Measurements from ENCODE around the gene AHRR. TPM values are rescaled to one million over a fixed set of nuclear protein-coding genes. Genes with fewer than 3 reads are reported as not detected.
A peak's percentile ranks its signal among the peaks of the same experiment; 100 is the strongest.

The AHRR gene
- total and polyA plus RNA-seq, 4 donors: 2.8 to 5.5 (median 3.8) TPM

- Histone ChIP-seq H3K4me1 (ENCODE audit: control insufficient read depth, insufficient read depth, low read length) (peaks cover 19% of the 10 kb centered on the region), H3K4me3 (ENCODE audit: low read depth, low read length) (no peak overlapping the region), H3K36me3 (ENCODE audit: control insufficient read depth, insufficient read depth, low read length) (no peaks in the 10 kb centered on the region), H3K27me3 (ENCODE audit: control insufficient read depth, insufficient read depth, low read length) (peaks cover 4% of the 10 kb centered on the region), H3K27ac (ENCODE audit: low read depth, low read length) (no peak overlapping the region), H3K9me3 (ENCODE audit: control insufficient read depth, insufficient read depth, low read length) (peaks cover 2% of the 10 kb centered on the region)
- DNase-seq (ENCODE audit: low read depth in 4 of 6, low spot score in 6 of 6): peak in 3 of 6 donors; percentile 19 to 74 (median 73)
- 26% methylated on average over 99 of the region's 102 CpGs for WGBS (ENCODE audit: insufficient coverage)
These were observed 22.2 kb downstream of the AHRR start for GRCh38 chr5:343461-344401.

- peaks cover 2% of the 10 kb centered on the region for H3K9me3 ChIP-seq (ENCODE audit: control insufficient read depth, insufficient read depth, low read length)
- H3K4me3 ChIP-seq (ENCODE audit: low read depth, low read length): no peak overlapping the region
- no peaks in the 10 kb centered on the region for H3K36me3 ChIP-seq (ENCODE audit: control insufficient read depth, insufficient read depth, low read length)
- 99% methylated on average over 7 of the region's 8 CpGs for whole genome bisulfite sequencing (ENCODE audit: insufficient coverage)
- H3K4me1 ChIP-seq (ENCODE audit: control insufficient read depth, insufficient read depth, low read length): peaks cover 19% of the 10 kb centered on the region
- peaks cover 4% of the 10 kb centered on the region for H3K27me3 ChIP-seq (ENCODE audit: control insufficient read depth, insufficient read depth, low read length)
- H3K27ac ChIP-seq (ENCODE audit: low read depth, low read length): no peak overlapping the region
- no peak for DNase-seq (ENCODE audit: low read depth in 4 of 6, low spot score in 6 of 6)
These were observed 23.2 kb downstream of the AHRR start for GRCh38 chr5:344668-345067.

- 34% methylated on average over 20 of the region's 22 CpGs for WGBS (ENCODE audit: insufficient coverage)
- Histone ChIP-seq H3K27me3 (ENCODE audit: control insufficient read depth, insufficient read depth, low read length) (peaks cover 4% of the 10 kb centered on the region), H3K36me3 (ENCODE audit: control insufficient read depth, insufficient read depth, low read length) (no peaks in the 10 kb centered on the region), H3K27ac (ENCODE audit: low read depth, low read length) (no peak overlapping the region), H3K9me3 (ENCODE audit: control insufficient read depth, insufficient read depth, low read length) (peaks cover 2% of the 10 kb centered on the region), H3K4me3 (ENCODE audit: low read depth, low read length) (no peak overlapping the region), H3K4me1 (ENCODE audit: control insufficient read depth, insufficient read depth, low read length) (peaks cover 19% of the 10 kb centered on the region)
- peak in 1 of 6 donors; percentile 61 for DNase-seq (ENCODE audit: low read depth in 4 of 6, low spot score in 6 of 6)
These were observed 24.1 kb downstream of the AHRR start for GRCh38 chr5:345404-346195.

GRCh38 chr5:346229-346935 lies 24.9 kb downstream of the AHRR start:
- Histone ChIP-seq H3K9me3 (ENCODE audit: control insufficient read depth, insufficient read depth, low read length) (peaks cover 2% of the 10 kb centered on the region), H3K27ac (ENCODE audit: low read depth, low read length) (no peak overlapping the region), H3K4me3 (ENCODE audit: low read depth, low read length) (no peak overlapping the region), H3K4me1 (ENCODE audit: control insufficient read depth, insufficient read depth, low read length) (peaks cover 19% of the 10 kb centered on the region), H3K36me3 (ENCODE audit: control insufficient read depth, insufficient read depth, low read length) (no peaks in the 10 kb centered on the region), H3K27me3 (ENCODE audit: control insufficient read depth, insufficient read depth, low read length) (peaks cover 4% of the 10 kb centered on the region)
- peak in 2 of 6 donors; percentile 33 to 83 for DNase-seq (ENCODE audit: low read depth in 4 of 6, low spot score in 6 of 6)
- 45% methylated on average over 22 of the region's 24 CpGs for whole genome bisulfite sequencing (ENCODE audit: insufficient coverage)

- 93% methylated on average over 9 of the region's 10 CpGs for WGBS (ENCODE audit: insufficient coverage)
- H3K4me1 ChIP-seq (ENCODE audit: control insufficient read depth, insufficient read depth, low read length): peaks cover 19% of the 10 kb centered on the region
- H3K4me3 ChIP-seq (ENCODE audit: low read depth, low read length): no peak overlapping the region
- H3K27ac ChIP-seq (ENCODE audit: low read depth, low read length): no peak overlapping the region
- H3K9me3 ChIP-seq (ENCODE audit: control insufficient read depth, insufficient read depth, low read length): no peaks in the 10 kb centered on the region
- H3K36me3 ChIP-seq (ENCODE audit: control insufficient read depth, insufficient read depth, low read length): no peaks in the 10 kb centered on the region
- DNase-seq (ENCODE audit: low read depth in 4 of 6, low spot score in 6 of 6): no peak
- H3K27me3 ChIP-seq (ENCODE audit: control insufficient read depth, insufficient read depth, low read length): no peaks in the 10 kb centered on the region
These were observed 26.3 kb downstream of the AHRR start for GRCh38 chr5:347712-348284.

GRCh38 chr5:348726-349125 lies 27.2 kb downstream of the AHRR start:
- H3K4me3 ChIP-seq (ENCODE audit: low read depth, low read length): no peak overlapping the region
- no peaks in the 10 kb centered on the region for H3K36me3 ChIP-seq (ENCODE audit: control insufficient read depth, insufficient read depth, low read length)
- H3K27me3 ChIP-seq (ENCODE audit: control insufficient read depth, insufficient read depth, low read length): no peaks in the 10 kb centered on the region
- WGBS (ENCODE audit: insufficient coverage): 55% methylated on average over 1 of the region's 5 CpGs
- DNase-seq (ENCODE audit: low read depth in 4 of 6, low spot score in 6 of 6): no peak
- H3K9me3 ChIP-seq (ENCODE audit: control insufficient read depth, insufficient read depth, low read length): no peaks in the 10 kb centered on the region
- peaks cover 19% of the 10 kb centered on the region for H3K4me1 ChIP-seq (ENCODE audit: control insufficient read depth, insufficient read depth, low read length)
- H3K27ac ChIP-seq (ENCODE audit: low read depth, low read length): no peak overlapping the region

- Histone ChIP-seq H3K36me3 (ENCODE audit: control insufficient read depth, insufficient read depth, low read length) (peaks cover 8% of the 10 kb centered on the region), H3K4me1 (ENCODE audit: control insufficient read depth, insufficient read depth, low read length) (peaks cover 15% of the 10 kb centered on the region), H3K27ac (ENCODE audit: low read depth, low read length) (no peak overlapping the region), H3K9me3 (ENCODE audit: control insufficient read depth, insufficient read depth, low read length) (no peaks in the 10 kb centered on the region), H3K4me3 (ENCODE audit: low read depth, low read length) (no peak overlapping the region), H3K27me3 (ENCODE audit: control insufficient read depth, insufficient read depth, low read length) (no peaks in the 10 kb centered on the region)
- no peak for DNase-seq (ENCODE audit: low read depth in 4 of 6, low spot score in 6 of 6)
- 64% methylated on average over 7 of the region's 9 CpGs for WGBS (ENCODE audit: insufficient coverage)
These were observed 28.8 kb downstream of the AHRR start for GRCh38 chr5:350355-350754.

- no peak for DNase-seq (ENCODE audit: low read depth in 4 of 6, low spot score in 6 of 6)
- peaks cover 10% of the 10 kb centered on the region for H3K36me3 ChIP-seq (ENCODE audit: control insufficient read depth, insufficient read depth, low read length)
- no peak overlapping the region for H3K4me3 ChIP-seq (ENCODE audit: low read depth, low read length)
- no peak overlapping the region for H3K27ac ChIP-seq (ENCODE audit: low read depth, low read length)
- no peaks in the 10 kb centered on the region for H3K9me3 ChIP-seq (ENCODE audit: control insufficient read depth, insufficient read depth, low read length)
- H3K4me1 ChIP-seq (ENCODE audit: control insufficient read depth, insufficient read depth, low read length): peaks cover 9% of the 10 kb centered on the region
- H3K27me3 ChIP-seq (ENCODE audit: control insufficient read depth, insufficient read depth, low read length): no peaks in the 10 kb centered on the region
- 95% methylated on average over 9 of the region's 19 CpGs for WGBS (ENCODE audit: insufficient coverage)
These were observed 29.8 kb downstream of the AHRR start for GRCh38 chr5:351084-351920.

Data from spinal cord (tissue), 10 donors.